Activated CD4-positive, alpha-beta T cell treated with anti-CD3 and anti-CD28 coated beads for 1 hour (primary cell): ENCODE data around the gene IQCC.
"Not testable (repeated sequence)": the region's sequence is repeated elsewhere in the genome, so short reads cannot be mapped to it uniquely, and the experiment has no call there.

ENCODE experiments used
- DNase-seq: peaks from one replicate; pipeline ENCODE4 v3.0.0-alpha.2; 2020

IQCC gene

DNA sequence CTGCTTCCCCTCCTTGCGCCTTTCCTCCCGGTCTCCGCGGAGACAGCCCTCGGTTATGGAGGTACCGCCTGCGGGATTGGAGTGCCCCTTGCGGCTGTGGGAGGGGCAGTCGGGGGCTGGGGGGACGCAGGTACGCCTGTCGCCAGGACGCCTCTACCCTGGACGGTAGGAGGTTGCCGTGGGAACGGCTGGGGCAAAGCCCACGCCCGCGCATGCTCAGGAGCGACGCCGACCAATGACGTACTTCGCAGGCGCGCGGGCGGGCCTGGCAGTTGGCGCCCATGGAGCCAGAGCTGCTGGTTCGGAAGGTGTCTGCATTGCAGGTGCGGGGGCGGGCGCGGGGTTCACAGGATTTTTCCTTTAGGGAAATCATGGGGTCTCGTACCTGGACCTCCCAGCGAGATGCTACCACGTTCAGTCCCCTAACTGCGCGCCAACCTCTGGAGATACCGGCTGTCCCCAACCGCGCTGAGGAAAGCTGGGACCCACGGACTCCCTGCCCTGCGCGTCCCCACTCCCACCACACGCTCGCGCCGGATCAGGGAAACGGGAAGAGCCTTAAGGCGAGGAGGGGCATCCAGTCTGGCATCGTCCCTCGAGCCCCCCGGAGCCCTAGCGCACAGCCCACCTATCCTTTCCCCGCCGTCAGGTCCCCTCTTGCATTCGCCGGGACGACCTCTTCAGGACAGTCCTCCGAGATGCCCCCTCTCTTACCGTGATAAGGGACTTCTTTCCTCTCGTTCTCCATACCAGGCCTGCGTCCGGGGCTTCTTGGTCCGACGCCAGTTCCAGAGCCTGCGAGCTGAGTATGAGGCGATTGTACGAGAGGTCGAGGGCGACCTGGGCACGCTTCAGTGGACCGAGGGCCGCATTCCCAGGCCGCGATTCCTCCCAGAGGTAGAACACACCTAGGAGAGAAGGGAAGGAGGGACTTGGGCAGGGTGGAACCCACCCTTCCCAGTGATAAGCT lies at the start of gene IQCC:
TSS of gene IQCC (plus strand) at position 271 of the 970 bp plus-strand sequence. CDS start at position 282, 11 bp downstream.
- peak; percentile 77 for DNase-seq

DNA sequence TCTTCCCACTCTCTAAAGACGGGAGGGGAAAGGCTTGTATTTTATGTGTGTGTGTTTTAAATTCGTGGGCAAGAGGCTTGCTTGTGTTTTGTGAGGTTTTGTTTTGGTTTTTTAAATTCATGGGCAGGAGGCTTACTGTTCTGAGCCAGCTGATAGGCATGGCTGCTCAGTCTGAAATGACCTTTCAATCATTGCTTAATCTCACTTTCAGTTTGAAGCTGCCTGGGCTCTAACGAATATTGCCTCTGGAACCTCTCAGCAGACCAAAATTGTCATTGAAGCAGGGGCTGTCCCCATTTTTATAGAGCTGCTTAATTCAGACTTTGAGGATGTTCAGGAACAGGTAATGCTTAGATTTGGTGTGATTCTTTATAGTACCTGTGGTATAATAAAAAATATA lies 46.3 kb upstream of the IQCC start:
- no peak for DNase-seq

- DNase-seq, result no peak
Measured at GRCh38 chr1:32163405-32163804, 42.1 kb upstream of the IQCC start.

DNA sequence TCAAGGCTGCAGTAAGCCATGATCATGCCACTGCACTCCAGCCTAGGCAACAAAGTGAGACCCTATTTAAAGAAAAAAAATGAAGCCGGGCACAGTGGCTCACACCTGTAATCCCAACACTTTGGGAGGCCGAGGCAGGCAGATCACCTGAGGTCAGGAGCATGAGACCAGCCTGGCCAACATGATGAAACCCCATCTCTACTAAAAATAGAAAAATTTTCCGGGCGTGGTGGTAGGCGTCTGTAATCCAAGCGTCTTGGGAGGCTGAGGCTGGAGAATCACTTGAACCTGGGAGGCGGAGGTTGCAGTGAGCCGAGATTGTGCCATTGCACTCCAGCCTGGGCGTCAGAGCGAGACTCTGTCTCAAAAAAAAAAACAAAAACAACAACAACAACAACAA lies 39.8 kb upstream of the IQCC start:
- DNase-seq, result not testable (repeated sequence)

GRCh38 chr1:32170991-32171390 lies 34.5 kb upstream of the IQCC start:
- no peak for DNase-seq

DNA sequence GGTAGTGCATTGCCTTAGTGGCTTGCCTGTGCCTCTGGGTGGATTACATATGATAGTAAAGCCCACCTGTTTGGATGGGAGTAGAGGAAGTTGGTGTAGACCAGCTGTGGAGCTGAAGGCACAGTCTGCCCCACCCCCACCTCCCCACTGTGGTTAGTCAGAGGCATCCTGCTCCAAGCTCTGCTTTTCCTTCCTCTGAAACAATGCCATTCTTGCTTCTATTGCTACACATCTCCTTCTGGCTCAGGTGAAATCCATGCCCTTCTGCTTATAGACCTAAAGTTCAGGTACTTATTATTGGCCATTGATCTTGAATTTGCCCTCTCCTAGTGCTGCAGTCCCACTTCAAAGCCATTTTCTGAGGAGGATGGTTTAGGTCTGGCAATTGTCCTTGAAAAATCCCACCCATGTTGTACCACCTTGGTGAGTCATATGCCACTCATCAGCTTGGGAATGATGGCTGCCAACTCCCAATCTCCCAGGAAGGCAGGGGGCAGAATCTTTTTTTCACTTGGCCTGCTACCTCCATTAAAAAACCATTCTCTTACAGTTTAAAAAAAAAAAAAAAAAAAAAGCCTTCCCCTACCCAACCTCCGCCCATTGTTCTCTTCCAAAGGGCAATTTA lies 32.7 kb upstream of the IQCC start:
- DNase-seq, result no peak

GRCh38 chr1:32178380-32179192 lies 26.9 kb upstream of the IQCC start:
- DNase-seq, result no peak

DNA sequence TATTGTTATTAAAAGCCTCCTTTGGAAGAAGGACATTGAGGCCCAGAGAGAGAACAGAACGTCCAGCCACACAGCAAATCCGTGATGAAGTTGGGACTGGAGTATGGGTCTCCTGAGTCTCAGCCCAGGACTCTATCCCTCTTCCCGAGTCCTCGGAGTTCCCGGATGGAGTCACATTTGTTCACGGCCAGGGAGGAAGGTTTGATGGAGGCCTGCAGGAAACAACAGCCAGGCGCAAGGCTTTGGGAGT lies 26.4 kb upstream of the IQCC start:
- DNase-seq, result no peak

GRCh38 chr1:32179443-32180185 lies 25.9 kb upstream of the IQCC start, which contains the start of gene TXLNA:
Gene TXLNA, plus strand, starts transcription at chr1:32179675. Its CDS starts 671 bp downstream, at chr1:32180346.
- peak; percentile 81 for DNase-seq

DNA sequence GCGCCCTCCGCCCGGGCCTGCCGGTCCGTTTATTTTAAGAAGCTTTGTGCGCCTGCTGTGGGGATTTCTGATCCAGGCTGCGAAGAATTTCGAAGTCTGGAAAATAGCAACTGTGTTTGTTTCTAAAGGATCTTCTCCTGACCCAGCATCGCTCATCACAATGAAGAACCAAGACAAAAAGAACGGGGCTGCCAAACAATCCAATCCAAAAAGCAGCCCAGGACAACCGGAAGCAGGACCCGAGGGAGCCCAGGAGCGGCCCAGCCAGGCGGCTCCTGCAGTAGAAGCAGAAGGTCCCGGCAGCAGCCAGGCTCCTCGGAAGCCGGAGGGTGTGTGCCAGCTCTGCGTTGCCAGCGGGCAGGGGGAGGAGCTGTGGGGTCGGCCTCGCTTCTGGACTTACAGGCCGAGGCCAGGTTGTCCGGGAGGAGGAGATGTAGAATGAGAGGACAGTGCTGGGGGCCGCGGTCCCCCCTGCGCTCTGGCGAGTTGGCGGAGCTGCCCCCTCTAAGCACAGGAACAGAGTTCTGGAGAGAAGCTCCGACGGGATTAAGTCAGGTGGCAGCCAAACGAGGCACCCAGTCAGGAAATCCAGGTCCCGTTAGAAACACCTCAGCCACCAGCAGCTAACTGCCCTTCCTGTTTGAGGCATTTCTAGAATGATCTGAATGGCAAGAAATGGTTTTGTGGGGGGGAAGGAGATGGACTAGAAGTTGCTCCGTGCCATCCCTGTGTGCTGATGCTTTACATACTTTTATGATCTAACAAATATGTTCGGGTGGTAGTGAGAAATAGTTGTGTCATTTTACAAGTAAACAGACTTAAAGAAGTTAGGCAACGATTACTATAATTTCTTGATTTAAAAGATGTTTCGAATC lies 25.0 kb upstream of the IQCC start:
- no peak for DNase-seq

DNA sequence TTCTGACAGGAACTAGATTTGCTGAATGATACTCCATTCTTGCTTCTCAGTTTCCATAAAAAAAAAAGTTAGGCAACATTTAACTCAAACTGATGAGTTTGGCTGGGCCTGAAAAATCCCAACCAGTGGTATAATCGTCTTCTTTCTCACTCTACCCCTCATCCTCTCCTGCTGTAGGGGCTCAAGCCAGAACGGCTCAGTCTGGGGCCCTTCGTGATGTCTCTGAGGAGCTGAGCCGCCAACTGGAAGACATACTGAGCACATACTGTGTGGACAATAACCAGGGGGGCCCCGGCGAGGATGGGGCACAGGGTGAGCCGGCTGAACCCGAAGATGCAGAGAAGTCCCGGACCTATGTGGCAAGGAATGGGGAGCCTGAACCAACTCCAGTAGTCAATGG lies 24.4 kb upstream of the IQCC start:
- no peak for DNase-seq

DNA sequence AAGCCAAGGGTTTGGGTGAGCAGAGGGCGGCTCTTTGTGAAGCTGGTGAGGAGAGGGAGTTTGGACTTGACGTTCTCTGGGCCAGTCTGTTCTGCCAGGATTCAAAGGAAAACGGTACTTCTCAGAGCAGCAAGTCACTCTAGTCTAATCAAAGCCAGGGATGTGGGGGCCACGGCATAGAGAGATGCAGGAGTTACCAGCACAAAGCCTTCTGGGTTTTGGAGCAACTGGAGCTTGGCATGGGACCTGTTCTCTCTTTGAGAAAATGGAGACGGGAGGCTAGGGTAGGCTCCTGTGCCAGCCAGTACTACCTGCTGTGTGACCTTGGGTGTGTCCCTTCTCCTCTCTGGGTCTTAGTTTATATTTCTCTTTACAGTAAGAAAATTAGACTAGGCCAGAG lies 23.9 kb upstream of the IQCC start:
- DNase-seq, result no peak

DNA sequence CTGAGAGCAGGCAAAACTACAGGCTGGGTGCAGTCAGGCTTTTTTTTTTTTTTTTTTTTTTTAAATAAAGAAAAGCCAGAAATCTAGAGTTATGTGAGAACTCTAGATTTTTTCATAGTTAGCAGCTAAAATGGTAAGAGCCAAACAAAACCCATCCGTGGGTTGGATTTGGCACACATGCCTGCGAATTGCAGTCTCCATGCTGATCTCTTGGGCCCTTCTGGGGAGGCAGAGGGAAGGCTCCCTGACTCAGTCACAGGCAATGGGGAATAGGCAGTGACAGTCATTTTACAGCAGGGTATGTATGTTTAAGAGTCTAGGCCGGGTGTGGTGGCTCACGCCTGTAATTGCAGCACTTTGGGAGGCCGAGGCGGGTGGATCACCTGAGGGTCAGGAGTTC lies 23.4 kb upstream of the IQCC start:
- no peak for DNase-seq

- DNase-seq, result no peak
Measured at GRCh38 chr1:32184650-32185049, 20.8 kb upstream of the IQCC start.

DNA sequence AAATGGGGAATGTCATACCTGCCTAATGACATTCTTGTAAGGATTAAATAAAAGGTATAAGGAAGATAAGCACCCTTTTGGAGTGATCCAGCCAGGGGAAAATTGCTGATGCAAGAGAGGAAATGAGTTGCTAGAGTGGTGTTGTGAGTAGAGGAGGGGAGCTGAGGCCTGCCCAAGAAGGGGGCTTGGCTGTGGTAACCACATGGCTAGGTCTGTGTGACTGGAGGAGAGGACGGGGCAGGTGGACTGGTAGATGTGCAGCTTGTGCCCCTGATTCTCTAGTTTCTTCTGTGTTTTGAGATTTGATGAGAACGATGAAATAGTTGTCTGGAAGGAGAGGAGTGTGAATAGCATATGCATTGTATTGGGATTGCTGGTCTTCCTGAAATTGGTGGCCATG lies 19.4 kb upstream of the IQCC start:
- DNase-seq, result no peak

DNA sequence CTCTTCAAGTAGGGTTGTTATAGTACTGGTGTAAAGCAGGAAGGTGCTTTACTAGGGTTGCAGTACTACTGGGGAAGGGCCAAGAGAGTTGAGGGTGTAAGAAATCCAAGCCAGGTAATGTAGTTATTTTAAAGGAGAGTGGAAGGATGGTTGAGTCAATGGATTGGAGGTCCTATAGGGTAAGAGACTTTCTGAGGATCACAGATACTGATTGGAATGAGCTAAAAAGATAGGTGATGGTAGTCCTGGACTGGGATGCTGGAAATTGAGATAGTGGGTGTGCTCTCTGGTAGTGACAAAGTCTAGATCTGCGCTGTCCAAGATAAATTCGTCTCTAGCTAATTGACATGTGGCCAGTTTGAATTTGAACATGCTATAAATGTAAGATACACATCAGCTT lies 19.0 kb upstream of the IQCC start:
- DNase-seq, result no peak

DNA sequence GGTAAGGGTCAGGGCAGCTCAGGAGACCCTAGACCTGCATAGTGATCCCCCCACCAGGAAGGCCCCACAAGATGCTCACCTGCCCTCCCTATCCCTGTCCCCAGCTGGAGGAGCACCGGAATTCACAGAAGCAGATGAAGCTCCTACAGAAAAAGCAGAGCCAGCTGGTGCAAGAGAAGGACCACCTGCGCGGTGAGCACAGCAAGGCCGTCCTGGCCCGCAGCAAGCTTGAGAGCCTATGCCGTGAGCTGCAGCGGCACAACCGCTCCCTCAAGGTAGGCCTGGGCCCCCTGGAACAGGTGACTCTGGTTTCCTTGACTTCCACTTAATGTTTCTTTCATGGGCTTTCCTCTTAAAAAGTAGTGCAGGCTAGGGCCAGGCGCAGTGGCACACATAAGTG lies 17.6 kb upstream of the IQCC start:
- DNase-seq, result no peak

- no peak for DNase-seq
Measured at GRCh38 chr1:32192220-32192948, 13.1 kb upstream of the IQCC start.

DNA sequence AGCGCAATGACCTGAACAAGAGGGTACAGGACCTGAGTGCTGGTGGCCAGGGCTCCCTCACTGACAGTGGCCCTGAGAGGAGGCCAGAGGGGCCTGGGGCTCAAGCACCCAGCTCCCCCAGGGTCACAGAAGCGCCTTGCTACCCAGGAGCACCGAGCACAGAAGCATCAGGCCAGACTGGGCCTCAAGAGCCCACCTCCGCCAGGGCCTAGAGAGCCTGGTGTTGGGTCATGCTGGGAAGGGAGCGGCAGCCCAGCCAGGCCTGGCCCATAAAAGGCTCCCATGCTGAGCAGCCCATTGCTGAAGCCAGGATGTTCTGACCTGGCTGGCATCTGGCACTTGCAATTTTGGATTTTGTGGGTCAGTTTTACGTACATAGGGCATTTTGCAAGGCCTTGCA lies 10.5 kb upstream of the IQCC start:
- DNase-seq, result no peak

DNA sequence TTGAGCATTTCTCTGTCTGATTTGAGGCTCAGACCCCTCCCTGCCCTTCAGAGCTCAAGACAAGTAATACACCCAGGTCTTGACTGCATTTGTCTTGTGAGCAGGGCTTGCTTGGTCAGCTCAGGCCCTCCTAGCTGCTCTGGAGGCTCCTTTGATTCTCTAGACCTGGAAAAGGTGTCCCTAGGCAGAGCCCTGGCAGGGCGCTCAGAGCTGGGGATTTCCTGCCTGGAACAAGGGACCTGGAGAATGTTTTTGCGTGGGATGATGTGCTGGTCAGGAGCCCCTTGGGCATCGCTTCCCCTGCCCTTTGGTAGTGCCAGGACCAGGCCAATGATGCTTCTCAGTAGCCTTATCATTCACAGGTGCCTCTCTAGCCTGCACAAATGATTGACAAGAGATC lies 9.9 kb upstream of the IQCC start:
- DNase-seq, result no peak
